Cardiac fibroblast (primary cell): ENCODE measurements around the gene TNFRSF12A.

Experiments used
- DNase-seq, 2 donors: peaks; one replicate each; pipeline versions ENCODE4 v3.0.0 to v3.0.0-alpha.2; 2010; ENCODE audit warnings: low read depth in 2 of 2
- H3K4me3 ChIP-seq, 2 donors: replicated peaks in 1 of 2; 1 replicate in 1 of 2; 2 replicates in 1 of 2; pipeline ENCODE4 v1.5.1; 2011; ENCODE audit warnings: low read depth in 2 of 2, low read length in 2 of 2, mild to moderate bottlenecking in 2 of 2, moderate library complexity in 1 of 2
- TF ChIP-seq, protein P1 (sequence below): IDR thresholded peaks from one replicate; pipeline ENCODE4 v1.5.1; 2011; ENCODE audit warnings: low read depth, mild to moderate bottlenecking, low read length, inconsistent platforms

Gene TNFRSF12A

DNA sequence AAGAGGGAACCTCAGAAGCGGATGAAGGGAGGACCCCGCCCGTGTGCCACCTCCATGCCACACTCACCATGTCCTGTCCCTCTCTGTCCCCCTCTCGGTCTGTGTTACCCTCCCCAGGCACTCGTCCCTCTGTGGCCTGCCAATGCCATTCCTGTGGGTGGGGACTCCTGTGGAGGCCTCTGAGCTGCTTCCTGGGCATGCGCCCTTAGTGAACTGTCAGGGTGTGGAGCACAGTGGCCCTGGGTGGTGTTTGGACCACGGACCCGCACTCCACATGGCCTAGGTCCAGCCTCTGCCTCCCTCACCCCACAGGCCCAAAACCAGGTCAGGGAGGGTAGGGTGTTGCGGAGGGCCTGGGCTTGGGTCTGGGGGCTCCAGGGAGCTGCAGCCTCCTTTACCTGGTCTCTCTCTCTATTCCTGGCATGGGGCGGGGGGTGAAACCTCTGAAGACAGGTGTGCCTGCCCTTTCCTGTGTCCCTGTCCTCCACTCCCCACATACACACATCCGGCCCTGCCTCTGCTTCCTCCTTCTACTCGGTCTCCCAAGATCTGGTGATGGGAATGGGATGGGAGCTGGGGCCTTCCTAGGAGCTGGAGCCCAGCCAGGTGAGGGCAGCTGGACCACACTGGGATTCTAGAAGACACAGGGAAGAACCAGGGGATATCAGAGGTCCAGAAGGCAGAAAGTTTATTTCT lies 28.5 kb upstream of the TNFRSF12A start:
- TF ChIP-seq, protein P1, sequence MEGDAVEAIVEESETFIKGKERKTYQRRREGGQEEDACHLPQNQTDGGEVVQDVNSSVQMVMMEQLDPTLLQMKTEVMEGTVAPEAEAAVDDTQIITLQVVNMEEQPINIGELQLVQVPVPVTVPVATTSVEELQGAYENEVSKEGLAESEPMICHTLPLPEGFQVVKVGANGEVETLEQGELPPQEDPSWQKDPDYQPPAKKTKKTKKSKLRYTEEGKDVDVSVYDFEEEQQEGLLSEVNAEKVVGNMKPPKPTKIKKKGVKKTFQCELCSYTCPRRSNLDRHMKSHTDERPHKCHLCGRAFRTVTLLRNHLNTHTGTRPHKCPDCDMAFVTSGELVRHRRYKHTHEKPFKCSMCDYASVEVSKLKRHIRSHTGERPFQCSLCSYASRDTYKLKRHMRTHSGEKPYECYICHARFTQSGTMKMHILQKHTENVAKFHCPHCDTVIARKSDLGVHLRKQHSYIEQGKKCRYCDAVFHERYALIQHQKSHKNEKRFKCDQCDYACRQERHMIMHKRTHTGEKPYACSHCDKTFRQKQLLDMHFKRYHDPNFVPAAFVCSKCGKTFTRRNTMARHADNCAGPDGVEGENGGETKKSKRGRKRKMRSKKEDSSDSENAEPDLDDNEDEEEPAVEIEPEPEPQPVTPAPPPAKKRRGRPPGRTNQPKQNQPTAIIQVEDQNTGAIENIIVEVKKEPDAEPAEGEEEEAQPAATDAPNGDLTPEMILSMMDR, result no peak
- no peak for DNase-seq
- H3K4me3 ChIP-seq, result no peak overlapping the region

DNA sequence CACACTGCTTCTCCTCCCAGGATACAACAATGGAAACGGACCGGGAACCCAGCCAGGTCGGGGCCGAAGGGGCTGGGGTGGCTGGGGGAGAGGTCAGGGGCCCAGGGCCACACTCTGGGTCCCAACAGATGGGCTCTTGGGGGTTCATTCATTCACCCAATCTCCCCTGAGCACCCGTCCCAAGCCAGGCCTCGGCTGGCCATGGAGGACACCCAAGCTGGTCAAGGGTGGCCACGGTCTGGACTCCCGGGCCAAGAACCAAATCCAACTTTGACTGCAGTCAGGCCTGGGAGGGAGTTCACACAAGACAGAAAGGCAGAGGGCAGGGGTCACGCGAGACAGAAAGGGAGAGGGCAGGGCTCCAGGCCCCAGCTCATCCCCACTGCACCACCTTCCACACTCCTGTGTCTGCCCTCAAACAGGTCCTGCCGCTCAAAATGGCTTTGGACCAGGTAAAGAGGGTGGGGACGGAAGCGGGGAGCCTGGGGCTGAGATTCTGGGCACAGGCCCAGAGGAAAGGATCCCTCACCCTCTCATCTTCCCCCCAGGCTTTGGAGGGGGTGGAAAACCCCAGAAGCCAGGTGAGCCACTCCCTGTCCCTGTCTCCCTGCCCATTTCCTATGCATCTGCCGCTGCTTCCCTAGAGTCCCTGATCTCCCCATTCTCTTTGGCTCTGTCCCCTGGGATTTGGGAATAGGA lies 27.6 kb upstream of the TNFRSF12A start:
- H3K4me3 ChIP-seq, result no peak overlapping the region
- DNase-seq, result no peak
- TF ChIP-seq, protein P1, result no peak

DNA sequence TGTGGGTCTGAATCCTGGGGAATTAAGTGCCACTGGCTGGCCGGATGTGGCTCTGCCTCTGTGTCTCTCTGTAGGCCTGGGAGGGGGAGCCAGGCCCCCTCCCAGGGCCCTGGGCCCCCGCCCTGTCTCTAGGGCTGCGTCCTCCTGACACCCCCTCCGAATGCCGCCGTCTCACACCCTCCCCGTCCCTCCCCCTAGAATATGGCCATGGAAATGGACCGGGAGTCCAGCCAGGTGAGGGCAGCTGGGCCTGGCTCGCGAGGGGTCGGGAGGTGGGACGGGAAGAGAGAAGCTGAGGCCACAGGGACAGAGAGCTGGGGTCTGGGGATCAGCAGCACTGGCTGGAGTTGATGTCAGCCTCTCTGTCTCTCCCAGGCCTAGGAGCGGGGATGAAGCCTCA lies 23.9 kb upstream of the TNFRSF12A start:
- DNase-seq, result no peak
- TF ChIP-seq, protein P1, result no peak
- H3K4me3 ChIP-seq, result no peak overlapping the region

DNA sequence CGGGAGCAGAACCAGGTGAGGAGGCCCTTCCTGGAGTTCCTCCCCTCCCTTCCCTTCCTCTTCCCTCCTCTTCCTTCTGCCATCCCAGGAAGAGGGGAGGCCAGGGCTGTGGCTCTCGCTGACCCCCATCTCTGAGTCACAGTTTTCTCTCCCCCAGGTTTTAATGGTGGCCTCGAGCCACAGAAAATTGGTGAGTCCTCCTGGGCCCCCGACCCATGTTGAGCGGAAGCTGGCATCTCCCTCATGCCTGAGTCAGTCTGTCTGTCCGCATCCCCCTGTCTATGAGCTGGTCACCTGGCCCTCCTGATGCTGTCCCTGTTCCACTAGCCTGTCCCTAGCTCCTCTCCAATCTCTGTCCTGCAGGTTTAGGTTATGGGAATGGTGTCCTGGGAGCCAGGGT lies 20.2 kb upstream of the TNFRSF12A start:
- no peak overlapping the region for H3K4me3 ChIP-seq
- TF ChIP-seq, protein P1, result no peak
- no peak for DNase-seq

DNA sequence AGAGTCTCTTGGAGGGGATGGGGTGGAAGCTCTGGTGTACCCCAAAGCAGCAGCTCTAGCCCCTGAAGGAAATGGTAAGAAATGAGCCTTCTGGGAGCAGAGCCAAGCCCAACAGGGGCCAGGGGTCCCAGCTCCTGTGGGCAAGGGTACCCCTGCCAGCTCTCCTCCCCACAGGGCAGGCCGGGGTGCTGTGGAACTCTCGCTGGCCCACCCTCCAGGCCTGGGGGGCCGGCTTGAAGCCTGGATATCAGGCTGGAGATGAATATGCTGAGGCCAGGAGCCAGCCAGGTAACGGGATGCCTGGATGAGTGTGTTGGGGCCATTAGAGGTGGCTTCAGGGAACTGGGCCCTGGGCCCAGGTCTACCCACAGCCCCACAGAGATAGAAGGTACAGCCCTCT lies 19.6 kb upstream of the TNFRSF12A start:
- H3K4me3 ChIP-seq, result no peak overlapping the region
- TF ChIP-seq, protein P1, result no peak
- no peak for DNase-seq

DNA sequence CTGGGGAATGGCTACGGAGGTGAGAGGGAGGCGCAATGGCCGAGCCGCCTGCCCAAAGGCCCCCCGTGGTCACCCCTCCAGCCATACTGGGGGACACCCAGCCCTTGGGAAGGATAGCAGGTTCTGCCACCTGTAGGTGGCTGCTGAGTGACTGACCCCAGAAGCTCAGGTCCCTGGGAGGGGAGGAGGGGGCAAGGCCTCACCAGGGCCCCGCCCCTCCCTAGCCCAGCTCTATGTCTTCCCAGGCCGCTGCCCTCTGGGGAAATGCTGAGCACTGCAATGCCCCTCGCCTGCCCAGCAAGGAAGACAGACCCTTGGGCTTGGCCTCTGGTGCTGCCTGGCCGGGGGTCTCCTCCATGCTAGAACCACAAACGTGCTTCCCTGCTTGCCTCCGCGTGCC lies 18.9 kb upstream of the TNFRSF12A start:
- H3K4me3 ChIP-seq, result no peak overlapping the region
- DNase-seq, result no peak
- TF ChIP-seq, protein P1, result no peak
